Endothelial cell of umbilical vein (primary cell): ENCODE results near the gene MLC1. TPM values are rescaled to one million over a fixed set of nuclear protein-coding genes. Genes with fewer than 3 reads are reported as not detected.

Experiments
- BruUV-seq: library from RNA; stranded (reverse); fragments of 400-500 nt; replicated peaks from 2 replicates; lab custom pipeline; 2021; lab: Mats Ljungman, UMichigan
- CTCF ChIA-PET: fragments of 300-600, 350-600 bp; sonication (Branson Sonifier 250); formaldehyde crosslinking; loops from one replicate; lab custom pipeline; 2021; ENCODE audit warnings: antibody characterized with exemption, inconsistent platforms; lab: Charles Lee
- POLR2A ChIA-PET: fragments of 300-600, 350-600 bp; sonication (Branson Sonifier 250); formaldehyde crosslinking; loops from one replicate; lab custom pipeline; 2021; ENCODE audit warnings: antibody characterized with exemption, inconsistent platforms; lab: Charles Lee
- DNase-seq: peaks from one replicate; pipeline ENCODE4 v3.0.0-alpha.2; 2011; ENCODE audit warnings: low read depth, low spot score
- FAIRE-seq: peaks from 2 replicates; lab custom pipeline; 2011; peaks lifted over from hg19 to GRCh38; lab: Jason Lieb, UNC
- H2AFZ ChIP-seq: 2 replicates; pipeline ENCODE4 v1.6.0; 2012; ENCODE audit warnings: low read depth, low read length, control low read depth, inconsistent platforms
- H3K27ac ChIP-seq: 2 replicates; pipeline ENCODE4 v1.5.1; 2011; ENCODE audit warnings: low read depth, mild to moderate bottlenecking, control low read depth, low read length, moderate library complexity; ENCODE audit not compliant: insufficient read depth
- H3K27me3 ChIP-seq, 2 experiments: 2 replicates each; pipeline versions ENCODE4 v1.6.0 to v1.6.1; 2011; ENCODE audit warnings: low read length in 2 of 2, mixed read lengths in 1 of 2; ENCODE audit not compliant: control insufficient read depth in 2 of 2, insufficient read depth in 2 of 2
- H3K36me3 ChIP-seq, 2 experiments: 2 replicates in 1 of 2; 3 replicates in 1 of 2; pipeline ENCODE4 v1.5.1; 2011; ENCODE audit warnings: low read length in 2 of 2, mild to moderate bottlenecking in 1 of 2, moderate library complexity in 1 of 2; ENCODE audit not compliant: control insufficient read depth in 2 of 2, insufficient read depth in 2 of 2; ENCODE audit errors: extremely low read depth in 1 of 2
- H3K4me1 ChIP-seq: 3 replicates; pipeline ENCODE4 v1.5.1; 2011; ENCODE audit warnings: mild to moderate bottlenecking, low read length; ENCODE audit not compliant: control insufficient read depth, insufficient read depth; ENCODE audit errors: extremely low read depth
- H3K4me2 ChIP-seq: 2 replicates; pipeline ENCODE4 v1.6.1; 2011; ENCODE audit warnings: low read length, control low read depth, mixed read lengths; ENCODE audit not compliant: insufficient read depth
- H3K4me3 ChIP-seq, 3 experiments: fragments of 200-600 bp in 1 of 3; sonication (generic), shearing (Covaris generic) in 1 of 3; replicated peaks in 1 of 3; 2 replicates each; pipeline ENCODE4 v1.5.1; 2011 to 2016; ENCODE audit warnings: control low read depth in 3 of 3, low read length in 3 of 3, mild to moderate bottlenecking in 2 of 3, inconsistent platforms in 1 of 3, low read depth in 1 of 3, moderate library complexity in 1 of 3; ENCODE audit not compliant: insufficient read depth in 1 of 3
- H3K79me2 ChIP-seq: 2 replicates; pipeline ENCODE4 v1.6.0; 2012; ENCODE audit warnings: low read length, inconsistent platforms; ENCODE audit not compliant: control insufficient read depth, insufficient read depth
- H3K9ac ChIP-seq: replicated peaks from 2 replicates; pipeline ENCODE3; 2011; ENCODE audit warnings: low read length, control low read depth; ENCODE audit not compliant: insufficient read depth; ENCODE audit errors: extremely low read depth
- H3K9me1 ChIP-seq: replicated peaks from 3 replicates; pipeline ENCODE4 v1.6.0; 2011; ENCODE audit warnings: mild to moderate bottlenecking, low read length; ENCODE audit not compliant: control insufficient read depth, insufficient read depth; ENCODE audit errors: extremely low read depth
- H3K9me3 ChIP-seq: replicated peaks from 2 replicates; pipeline ENCODE4 v1.5.1; 2012; ENCODE audit warnings: low read length, inconsistent platforms; ENCODE audit not compliant: control insufficient read depth, insufficient read depth
- H4K20me1 ChIP-seq: replicated peaks from 2 replicates; pipeline ENCODE3; 2011; ENCODE audit warnings: mild to moderate bottlenecking, low read length; ENCODE audit not compliant: control insufficient read depth, insufficient read depth; ENCODE audit errors: extremely low read depth
- CTCF ChIP-seq, 2 donors: IDR thresholded peaks; 1 replicate in 1 of 2; 2 replicates in 1 of 2; pipeline ENCODE4 v1.5.1; 2011; ENCODE audit warnings: low read length in 2 of 2, mild to moderate bottlenecking in 2 of 2, moderate library complexity in 2 of 2, control low read depth in 1 of 2, inconsistent platforms in 1 of 2, low read depth in 1 of 2; ENCODE audit not compliant: insufficient read depth in 1 of 2; ENCODE audit errors: extremely low read depth in 1 of 2
- EZH2 ChIP-seq: IDR thresholded peaks from 2 replicates; pipeline ENCODE4 v1.6.1; 2012; ENCODE audit warnings: borderline replicate concordance, low read depth, mild to moderate bottlenecking, moderate library complexity, low read length, inconsistent platforms; ENCODE audit not compliant: severe bottlenecking
- FOS ChIP-seq: IDR thresholded peaks from 2 replicates; pipeline ENCODE4 v1.6.1; 2011; ENCODE audit warnings: mild to moderate bottlenecking, low read length, moderate library complexity, borderline replicate concordance; ENCODE audit not compliant: insufficient read depth
- GATA2 ChIP-seq: IDR thresholded peaks from 2 replicates; pipeline ENCODE4 v1.7.0; 2011; ENCODE audit warnings: low read depth, mild to moderate bottlenecking, moderate library complexity, mixed read lengths, low read length; ENCODE audit not compliant: insufficient read length, insufficient read depth
- JUN ChIP-seq: IDR thresholded peaks from 2 replicates; pipeline ENCODE4 v1.6.1; 2011; ENCODE audit warnings: borderline replicate concordance, low read depth; ENCODE audit not compliant: insufficient read length, insufficient read depth
- MAX ChIP-seq: IDR thresholded peaks from 2 replicates; pipeline ENCODE4 v1.6.1; 2011; ENCODE audit not compliant: insufficient read depth, insufficient read length
- MYC ChIP-seq: IDR thresholded peaks from one replicate; pipeline ENCODE4 v1.6.1; 2011; ENCODE audit warnings: mild to moderate bottlenecking, low read depth, low read length
- POLR2A ChIP-seq: IDR thresholded peaks from 2 replicates; pipeline ENCODE4 v1.6.1; 2012; ENCODE audit warnings: low read depth, mild to moderate bottlenecking, control low read depth, low read length
- POLR2AphosphoS5 ChIP-seq: IDR thresholded peaks from 2 replicates; pipeline ENCODE4 v1.6.1; 2012; ENCODE audit warnings: low read depth, mild to moderate bottlenecking, control low read depth, low read length, moderate library complexity; ENCODE audit not compliant: insufficient read depth
- dilution Hi-C: fragments of 300-500 bp; cut with MboI; formaldehyde crosslinking; loops from one replicate; pipeline ENCODE4 v1.15.0; 2019; ENCODE audit warnings: low sequenced_read_pairs; ENCODE audit not compliant: extremely low pct_ligation_motif_present
- intact Hi-C: fragments of 100-400 bp; cut with micrococcal nuclease; formaldehyde crosslinking; loops from one replicate; pipeline ENCODE4 v1.10.0; 2022
- polyA plus RNA-seq, 4 experiments: library from polyadenylated mRNA; depleted of rRNA in 3 of 4; stranded (reverse) in 3 of 4; unstranded in 1 of 4; fragments of >200 nt; gene quantifications; 2 replicates each; pipeline versions ENCODE4 v1.2.1 to v1.2.3, GENCODE V29; 2011 to 2012; ENCODE audit warnings: missing spikeins in 1 of 4
- total RNA-seq: library from RNA; stranded (reverse); gene quantifications from 2 replicates; pipeline ENCODE4 v1.2.3, GENCODE V29; 2021

The MLC1 gene
- total and polyA plus RNA-seq, 2 donors (not counting 3 experiments of a cell fraction or from before 2014, with no cell fraction given), result not detected

DNA sequence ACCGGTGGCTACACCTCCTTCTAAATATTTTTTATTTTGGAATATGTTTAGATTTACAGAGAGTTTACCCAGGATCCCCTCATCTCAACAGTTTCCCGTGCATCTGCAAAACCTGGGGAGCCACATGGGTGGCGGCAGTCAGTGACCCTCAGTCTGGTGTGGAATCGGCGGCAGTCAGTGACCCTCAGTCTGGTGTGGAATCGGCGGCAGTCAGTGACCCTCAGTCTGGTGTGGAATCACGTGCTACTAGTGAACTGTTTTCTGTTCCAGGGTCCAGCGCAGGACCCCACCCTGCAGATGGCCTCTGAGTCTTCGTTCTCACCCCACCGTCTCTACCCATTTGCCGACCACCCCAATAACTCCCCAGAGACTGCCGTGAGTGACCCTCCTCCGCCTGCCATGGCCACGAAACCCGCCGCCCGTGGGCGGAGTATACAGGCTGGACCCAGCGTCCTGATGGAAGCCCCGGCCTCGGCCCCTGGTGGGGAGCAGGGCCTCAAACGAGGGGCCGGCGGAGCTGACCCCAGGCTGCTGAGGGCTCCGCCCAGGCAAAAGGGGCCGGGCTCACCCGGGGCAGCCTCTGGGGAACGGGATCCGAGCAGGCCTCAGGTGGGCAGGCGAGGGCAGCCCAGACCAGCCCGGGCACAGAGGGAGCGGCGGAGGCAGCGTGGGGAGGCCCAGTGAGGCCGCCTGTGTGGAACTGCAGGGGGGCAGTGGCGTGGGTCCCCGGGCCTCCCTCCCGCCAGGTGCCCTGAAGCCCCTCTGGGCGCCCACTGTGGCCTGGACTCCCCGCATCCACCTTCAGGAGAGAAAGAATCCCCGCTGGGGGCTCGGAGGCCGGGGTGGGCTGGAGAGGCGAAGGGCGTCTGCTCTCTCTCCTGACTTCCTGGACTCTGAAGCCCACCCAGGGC lies 75.2 kb downstream of the MLC1 start:
- Histone ChIP-seq H3K4me3 (no peak overlapping the region), H3K36me3 (no peaks in the 10 kb centered on the region), H3K9ac (no peak overlapping the region), H3K27me3 (peaks cover 30 to 39% of the 10 kb centered on the region in 2 experiments), H4K20me1 (no peaks in the 10 kb centered on the region), H3K4me2 (no peak overlapping the region), H3K4me1 (no peaks in the 10 kb centered on the region), H3K9me3 (no peaks in the 10 kb centered on the region), H3K79me2 (no peaks in the 10 kb centered on the region), H2AFZ (no peak overlapping the region), H3K27ac (no peak overlapping the region), H3K9me1 (no peaks in the 10 kb centered on the region)
- ChIA-PET CTCF (interaction anchor here (3.2 kb wide), 1 partner anchor 20 kb away, joined by 11 read pairs; no protein-coding TSS in a partner anchor), POLR2A (no interaction called here)
- DNase-seq (no peak), FAIRE-seq (no peak)
- no TSS peak for BruUV-seq
- intact Hi-C loops (no loop called here), dilution Hi-C loops (no loop called here)
- TF ChIP-seq EZH2 (no peak), POLR2A (no peak), MAX (no peak), POLR2AphosphoS5 (no peak), CTCF (IDR thresholded peaks at IDR 0.05; ENCODE audit: extremely low read depth in 1 of 2, insufficient read depth in 1 of 2, low read depth in 1 of 2, low read length in 2 of 2) (no peak), MYC (no peak), FOS (no peak), GATA2 (no peak), JUN (no peak)

Other genes with a start within 250 kb of the MLC1 start
- 18.2 and 18.6 TPM in 2 replicates for gene ZBED4, start 231.6 kb downstream of the MLC1 start, total RNA-seq
- gene ZBED4, start 231.6 kb downstream of the MLC1 start, polyA plus RNA-seq, result 6.4 and 8.6 TPM in 2 replicates
- 14.6 and 20.9 TPM in 2 replicates for gene ALG12, start 167.0 kb downstream of the MLC1 start, total RNA-seq
- gene ALG12, start 167.0 kb downstream of the MLC1 start, polyA plus RNA-seq, result 16.7 and 18.0 TPM in 2 replicates
- 69.5 and 71.0 TPM in 2 replicates for gene CRELD2, start 166.8 kb downstream of the MLC1 start, total RNA-seq
- 75.7 and 86.3 TPM in 2 replicates for gene CRELD2, start 166.8 kb downstream of the MLC1 start, polyA plus RNA-seq
- gene PIM3, start 124.7 kb downstream of the MLC1 start, total RNA-seq, result 185 and 219 TPM in 2 replicates
- gene PIM3, start 124.7 kb downstream of the MLC1 start, polyA plus RNA-seq, result 131 and 172 TPM in 2 replicates
- 0.12 and 0.15 TPM in 2 replicates for gene IL17REL, start 72.7 kb downstream of the MLC1 start, total RNA-seq
- gene IL17REL, start 72.7 kb downstream of the MLC1 start, polyA plus RNA-seq, result 0.06 TPM in 2 replicates
- gene TTLL8, start 27.1 kb downstream of the MLC1 start, total RNA-seq, result not detected in 2 replicates
- not detected in 2 replicates for gene TTLL8, start 27.1 kb downstream of the MLC1 start, polyA plus RNA-seq
- gene MOV10L1, start 4.6 kb upstream of the MLC1 start, total RNA-seq, result 35.4 and 37.6 TPM in 2 replicates
- 27.6 and 32.0 TPM in 2 replicates for gene MOV10L1, start 4.6 kb upstream of the MLC1 start, polyA plus RNA-seq
- 5.1 and 5.2 TPM in 2 replicates for gene PANX2, start 85.3 kb upstream of the MLC1 start, total RNA-seq
- gene PANX2, start 85.3 kb upstream of the MLC1 start, polyA plus RNA-seq, result 2.5 and 3.1 TPM in 2 replicates
- 46.8 and 48.9 TPM in 2 replicates for gene TRABD, start 100.5 kb upstream of the MLC1 start, total RNA-seq
- gene TRABD, start 100.5 kb upstream of the MLC1 start, polyA plus RNA-seq, result 48.4 and 58.2 TPM in 2 replicates
- gene SELENOO, start 115.6 kb upstream of the MLC1 start, total RNA-seq, result 24.1 and 28.0 TPM in 2 replicates
- gene SELENOO, start 115.6 kb upstream of the MLC1 start, polyA plus RNA-seq, result 37.5 and 45.8 TPM in 2 replicates
- 41.5 and 45.3 TPM in 2 replicates for gene TUBGCP6, start 159.6 kb upstream of the MLC1 start, total RNA-seq
- gene TUBGCP6, start 159.6 kb upstream of the MLC1 start, polyA plus RNA-seq, result 33.1 and 42.7 TPM in 2 replicates
- gene HDAC10, start 165.8 kb upstream of the MLC1 start, total RNA-seq, result 42.4 and 47.0 TPM in 2 replicates
- gene HDAC10, start 165.8 kb upstream of the MLC1 start, polyA plus RNA-seq, result 32.6 and 38.3 TPM in 2 replicates
- 67.9 and 72.3 TPM in 2 replicates for gene MAPK12, start 176.3 kb upstream of the MLC1 start, total RNA-seq
- 86.8 and 90.2 TPM in 2 replicates for gene MAPK12, start 176.3 kb upstream of the MLC1 start, polyA plus RNA-seq
- 26.3 and 29.4 TPM in 2 replicates for gene MAPK11, start 185.0 kb upstream of the MLC1 start, total RNA-seq
- gene MAPK11, start 185.0 kb upstream of the MLC1 start, polyA plus RNA-seq, result 22.8 and 30.2 TPM in 2 replicates
- gene PLXNB2, start 222.2 kb upstream of the MLC1 start, total RNA-seq, result 134 and 139 TPM in 2 replicates
- gene PLXNB2, start 222.2 kb upstream of the MLC1 start, polyA plus RNA-seq, result 82.3 and 113 TPM in 2 replicates
- gene DENND6B, start 241.6 kb upstream of the MLC1 start, total RNA-seq, result 2.9 and 5.9 TPM in 2 replicates
- 4.1 and 6.5 TPM in 2 replicates for gene DENND6B, start 241.6 kb upstream of the MLC1 start, polyA plus RNA-seq